MM.1S (cell line): ENCODE measurements around the gene ATF3.
A peak's percentile ranks its signal among the peaks of the same experiment; 100 is the strongest.

ENCODE experiments used
- DNase-seq: peaks from one replicate; pipeline ENCODE4 v3.0.0-alpha.2; 2015
- H2AFZ ChIP-seq: fragments of 300-600 bp; sonication (generic); 2 replicates; pipeline ENCODE4 v1.6.0; 2016; ENCODE audit warnings: antibody characterized with exemption, low read length
- H3F3A ChIP-seq: fragments of 300-600 bp; sonication (generic); 2 replicates; pipeline ENCODE4 v1.6.1; 2016; ENCODE audit warnings: mild to moderate bottlenecking, antibody characterized with exemption, low read length, moderate library complexity, mixed read lengths; ENCODE audit not compliant: insufficient read depth
- H3K27ac ChIP-seq: fragments of 300-600 bp; sonication (generic); 2 replicates; pipeline ENCODE4 v1.5.1; 2016; ENCODE audit warnings: mild to moderate bottlenecking, low read length
- H3K27me3 ChIP-seq: fragments of 300-600 bp; sonication (generic); replicated peaks from 2 replicates; pipeline ENCODE4 v1.6.0; 2016; ENCODE audit warnings: low read length; ENCODE audit not compliant: insufficient read depth
- H3K36me3 ChIP-seq: fragments of 300-600 bp; sonication (generic); replicated peaks from 2 replicates; pipeline ENCODE4 v1.6.1; 2016; ENCODE audit warnings: mild to moderate bottlenecking, low read length, mixed read lengths; ENCODE audit not compliant: insufficient read depth
- H3K4me1 ChIP-seq: fragments of 300-600 bp; sonication (generic); 2 replicates; pipeline ENCODE4 v1.6.1; 2016; ENCODE audit warnings: low read length, mixed read lengths
- H3K4me2 ChIP-seq: fragments of 300-600 bp; sonication (generic); 2 replicates; pipeline ENCODE4 v1.6.0; 2016; ENCODE audit warnings: low read depth, low read length
- H3K4me3 ChIP-seq: fragments of 300-600 bp; sonication (generic); 2 replicates; pipeline ENCODE4 v1.5.1; 2016; ENCODE audit warnings: low read length, mixed read lengths
- H3K79me2 ChIP-seq: fragments of 300-600 bp; sonication (generic); 2 replicates; pipeline ENCODE4 v1.6.1; 2016; ENCODE audit warnings: mixed run types, low read length, mixed read lengths
- H3K9ac ChIP-seq: fragments of 300-600 bp; sonication (generic); 2 replicates; pipeline ENCODE4 v1.6.1; 2016; ENCODE audit warnings: low read length, mixed read lengths
- H3K9me2 ChIP-seq: fragments of 300-600 bp; sonication (generic); replicated peaks from 2 replicates; pipeline ENCODE4 v1.6.1; 2016; ENCODE audit warnings: mild to moderate bottlenecking, low read length, mixed read lengths; ENCODE audit not compliant: insufficient read depth
- H3K9me3 ChIP-seq: fragments of 300-600 bp; sonication (generic); replicated peaks from 2 replicates; pipeline ENCODE4 v1.6.1; 2016; ENCODE audit warnings: mild to moderate bottlenecking, low read length, mixed read lengths; ENCODE audit not compliant: insufficient read depth
- H4K20me1 ChIP-seq: fragments of 300-600 bp; sonication (generic); 2 replicates; pipeline ENCODE4 v1.6.1; 2016; ENCODE audit warnings: mild to moderate bottlenecking, low read length, moderate library complexity, mixed read lengths; ENCODE audit not compliant: insufficient read depth
- CTCF ChIP-seq: fragments of 300-600 bp; sonication (generic); IDR thresholded peaks from 2 replicates; pipeline ENCODE4 v1.5.1; 2016; ENCODE audit warnings: antibody characterized with exemption, low read length, mixed read lengths
- EZH2 ChIP-seq: fragments of 300-600 bp; sonication (generic); optimal IDR thresholded peaks from 2 replicates; pipeline ENCODE3; 2017; ENCODE audit warnings: low read depth, mild to moderate bottlenecking, antibody characterized with exemption, low read length, mixed read lengths
- EZH2phosphoT487 ChIP-seq: fragments of 300-600 bp; sonication (generic); IDR thresholded peaks from 2 replicates; pipeline ENCODE4 v1.6.1; 2018; ENCODE audit warnings: antibody characterized with exemption, low read length

The ATF3 gene

GRCh38 chr1:212561501-212561931 lies 47.0 kb upstream of the ATF3 start:
- H3K4me1 ChIP-seq, result peaks cover 14% of the 10 kb centered on the region
- no peak overlapping the region for H3K4me2 ChIP-seq
- no peaks in the 10 kb centered on the region for H4K20me1 ChIP-seq
- H3K9me2 ChIP-seq, result no peaks in the 10 kb centered on the region
- no peaks in the 10 kb centered on the region for H3K36me3 ChIP-seq
- H2AFZ ChIP-seq, result no peak overlapping the region
- no peak overlapping the region for H3K9ac ChIP-seq
- H3F3A ChIP-seq, result peaks cover 12% of the 10 kb centered on the region
- TF ChIP-seq EZH2phosphoT487, result no peak
- TF ChIP-seq EZH2, result no peak
- H3K27ac ChIP-seq, result no peak overlapping the region
- H3K27me3 ChIP-seq, result peaks cover 38% of the 10 kb centered on the region
- no peak for DNase-seq
- no peaks in the 10 kb centered on the region for H3K79me2 ChIP-seq
- no peaks in the 10 kb centered on the region for H3K9me3 ChIP-seq
- no peak overlapping the region for H3K4me3 ChIP-seq

GRCh38 chr1:212562771-212563170 lies 45.8 kb upstream of the ATF3 start:
- Histone ChIP-seq H3K9me3 (no peaks in the 10 kb centered on the region), H2AFZ (no peak overlapping the region), H3K4me1 (peaks cover 22% of the 10 kb centered on the region), H3K9ac (no peak overlapping the region), H3F3A (peaks cover 20% of the 10 kb centered on the region), H3K4me2 (no peak overlapping the region), H3K36me3 (no peaks in the 10 kb centered on the region), H3K27me3 (peaks cover 40% of the 10 kb centered on the region), H3K79me2 (no peaks in the 10 kb centered on the region), H3K27ac (no peak overlapping the region), H3K4me3 (no peak overlapping the region), H3K9me2 (no peaks in the 10 kb centered on the region), H4K20me1 (no peaks in the 10 kb centered on the region)
- TF ChIP-seq EZH2phosphoT487 (no peak), CTCF (no peak), EZH2 (no peak)
- no peak for DNase-seq

GRCh38 chr1:212565079-212565478 lies 43.5 kb upstream of the ATF3 start:
- H3K36me3 ChIP-seq, result no peaks in the 10 kb centered on the region
- H3F3A ChIP-seq, result peaks cover 19% of the 10 kb centered on the region
- no peak for TF ChIP-seq EZH2
- no peak for TF ChIP-seq CTCF
- TF ChIP-seq EZH2phosphoT487, result no peak
- no peak overlapping the region for H3K9ac ChIP-seq
- H2AFZ ChIP-seq, result no peak overlapping the region
- H3K4me2 ChIP-seq, result no peak overlapping the region
- H3K4me3 ChIP-seq, result no peak overlapping the region
- H3K4me1 ChIP-seq, result peaks cover 16% of the 10 kb centered on the region
- no peaks in the 10 kb centered on the region for H3K9me2 ChIP-seq
- H3K27ac ChIP-seq, result no peak overlapping the region
- peaks cover 56% of the 10 kb centered on the region for H3K27me3 ChIP-seq
- H3K9me3 ChIP-seq, result no peaks in the 10 kb centered on the region
- no peak for DNase-seq
- H3K79me2 ChIP-seq, result no peaks in the 10 kb centered on the region
- no peaks in the 10 kb centered on the region for H4K20me1 ChIP-seq

GRCh38 chr1:212565571-212566305 lies 42.8 kb upstream of the ATF3 start:
- Histone ChIP-seq H3K9ac (no peak overlapping the region), H3K9me3 (no peaks in the 10 kb centered on the region), H3K4me3 (no peak overlapping the region), H3K36me3 (no peaks in the 10 kb centered on the region), H3K27me3 (peaks cover 61% of the 10 kb centered on the region), H3K9me2 (no peaks in the 10 kb centered on the region), H3K79me2 (no peaks in the 10 kb centered on the region), H3F3A (peaks cover 19% of the 10 kb centered on the region), H4K20me1 (no peaks in the 10 kb centered on the region), H2AFZ (no peak overlapping the region), H3K4me2 (peak overlapping the region; percentile 91; the same call in 1 of the 2 replicates), H3K4me1 (peaks cover 16% of the 10 kb centered on the region), H3K27ac (no peak overlapping the region)
- DNase-seq, result no peak
- TF ChIP-seq EZH2phosphoT487, result no peak
- no peak for TF ChIP-seq EZH2
- no peak for TF ChIP-seq CTCF
